ENCODE measurements around the gene HS6ST2.

Gene HS6ST2

DNA sequence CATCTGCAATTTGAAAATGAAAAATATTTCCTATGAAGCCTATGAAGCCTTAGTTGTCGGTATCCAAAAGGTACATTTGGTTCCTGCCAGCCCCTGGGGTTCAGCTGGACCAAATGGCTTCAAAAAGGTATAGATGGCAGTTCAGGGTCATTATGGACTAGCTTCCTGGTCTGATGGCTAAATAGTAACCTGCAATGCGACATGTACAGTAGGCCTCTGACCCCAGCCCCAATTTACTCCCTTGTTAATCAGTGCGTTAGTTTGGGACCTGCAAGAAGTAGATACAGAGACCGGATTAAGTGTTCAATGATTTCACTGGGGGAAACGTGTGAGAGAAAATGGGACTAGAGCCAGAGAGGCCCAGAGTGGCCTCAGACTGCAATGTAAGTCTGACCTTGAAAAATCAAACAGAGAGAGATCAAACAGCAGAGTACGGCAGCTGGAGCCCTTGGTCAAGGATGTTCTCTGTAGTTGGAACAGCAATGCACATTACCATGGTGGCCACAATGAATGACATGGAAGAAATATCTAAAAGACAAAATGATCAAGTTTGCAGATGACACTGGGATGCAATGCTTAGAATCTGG, 354.6 kb downstream of the HS6ST2 start:
- H3K4me3 ChIP-seq (ENCODE audit: low read depth, low read length), result no peak overlapping the region
- no peak for DNase-seq (ENCODE audit: low read depth)

DNA sequence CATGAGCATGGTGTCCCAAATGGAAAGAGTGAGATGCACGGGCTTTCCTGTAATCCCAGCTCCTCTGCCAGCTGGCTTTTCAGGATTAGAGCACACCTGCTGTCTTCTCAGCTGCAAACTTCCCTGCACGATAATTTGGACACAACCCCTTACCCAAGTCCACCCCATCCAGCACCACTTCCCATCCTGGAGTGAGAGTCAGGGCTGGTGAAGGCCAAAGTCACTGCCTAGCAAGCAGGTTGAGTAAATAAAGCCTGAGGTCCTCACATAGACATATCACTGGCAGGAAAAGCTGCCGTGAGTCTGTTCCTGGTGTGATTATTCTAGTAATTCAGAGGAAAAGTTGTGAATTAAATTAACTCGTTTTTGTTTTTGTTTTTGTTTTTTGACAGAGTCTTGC, 355.7 kb downstream of the HS6ST2 start:
- H3K4me3 ChIP-seq (ENCODE audit: low read depth, low read length), result no peak overlapping the region
- no peak for DNase-seq (ENCODE audit: low read depth)

DNA sequence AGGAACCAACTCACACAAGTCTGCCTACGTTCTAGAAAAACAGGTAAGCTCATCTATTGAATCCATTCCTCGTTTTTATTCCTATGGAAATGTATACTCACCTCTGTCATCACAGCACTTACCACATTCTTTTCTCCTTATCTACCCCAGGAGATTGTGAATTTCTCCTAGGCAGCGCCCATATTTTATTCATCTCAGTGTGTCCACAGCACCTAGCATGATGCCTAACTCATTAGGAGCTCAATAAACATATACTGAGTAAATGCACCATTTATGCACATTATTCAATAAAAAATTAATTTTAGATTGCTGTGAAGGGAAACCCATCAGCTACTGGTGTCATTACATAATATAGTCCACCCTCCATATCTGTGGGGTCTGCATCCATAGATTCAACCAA, 363.4 kb downstream of the HS6ST2 start:
- no peak for DNase-seq (ENCODE audit: low read depth)
- H3K4me3 ChIP-seq (ENCODE audit: low read depth, low read length), result no peak overlapping the region

DNA sequence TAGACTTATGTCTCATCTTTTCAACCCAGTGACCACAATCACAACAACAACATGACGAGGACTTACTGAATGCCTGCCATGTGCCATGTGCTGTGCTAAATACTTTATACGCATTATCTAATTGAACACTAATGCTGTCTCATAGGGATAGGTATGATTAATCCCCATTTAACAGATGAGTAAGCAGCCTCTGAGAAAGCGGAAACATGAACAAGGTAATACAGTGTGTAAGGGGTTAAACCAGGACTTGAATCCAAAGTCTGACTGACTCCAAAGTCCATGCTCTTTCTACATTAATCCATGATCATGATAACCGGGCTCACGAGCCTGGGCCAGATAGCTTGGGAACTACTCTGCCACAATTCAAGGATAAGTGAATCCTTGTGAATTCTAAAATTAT, 364.3 kb downstream of the HS6ST2 start:
- no peak for DNase-seq (ENCODE audit: low read depth)
- H3K4me3 ChIP-seq (ENCODE audit: low read depth, low read length), result no peak overlapping the region

DNA sequence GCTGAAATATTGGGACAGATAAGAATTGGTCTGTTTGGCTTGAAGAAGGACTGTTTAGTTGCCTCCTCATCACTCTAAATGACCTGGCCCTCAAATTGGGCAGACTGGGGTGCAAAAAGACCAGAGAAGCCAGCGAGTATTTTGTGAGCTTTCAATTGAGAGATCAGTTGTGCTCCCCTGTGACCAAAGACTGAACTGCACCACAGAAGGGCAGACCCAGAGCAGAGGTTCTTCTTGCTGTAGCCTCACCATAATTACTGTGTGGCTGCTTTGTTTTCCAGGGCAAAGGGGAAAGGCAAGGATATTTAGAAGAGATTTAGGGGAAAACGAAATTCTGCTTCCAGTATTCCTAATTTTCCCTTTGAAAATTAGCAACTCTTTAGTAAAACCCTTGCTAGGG, 365.5 kb downstream of the HS6ST2 start:
- DNase-seq (ENCODE audit: low read depth), result no peak
- H3K4me3 ChIP-seq (ENCODE audit: low read depth, low read length), result no peak overlapping the region

DNA sequence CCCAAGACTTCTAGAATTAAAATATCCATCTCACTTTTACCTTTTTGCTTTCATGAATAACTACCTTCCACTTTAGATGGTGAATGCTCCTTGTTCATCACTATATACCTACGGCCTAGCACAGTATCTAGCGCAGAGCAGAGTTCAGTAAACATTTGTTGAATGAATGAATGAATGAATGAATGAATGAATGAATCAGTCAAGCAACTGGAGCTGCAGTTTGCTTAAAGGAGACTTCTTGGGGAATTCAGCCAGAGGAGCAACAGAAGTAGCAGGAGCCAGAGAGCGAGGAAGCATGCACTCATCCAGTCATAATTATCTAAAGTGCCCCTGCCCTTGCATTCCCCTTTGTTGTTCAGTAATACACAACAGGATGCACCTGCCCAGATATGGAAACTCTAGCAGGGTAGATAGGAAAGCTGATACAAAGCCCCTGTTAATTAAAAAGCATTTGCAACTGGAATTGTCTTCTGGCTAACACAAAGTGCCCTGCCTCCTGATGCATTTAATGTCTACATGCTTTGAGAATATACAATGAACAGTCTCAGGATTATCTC, 366.6 kb downstream of the HS6ST2 start:
- no peak overlapping the region for H3K4me3 ChIP-seq (ENCODE audit: low read depth, low read length)
- DNase-seq (ENCODE audit: low read depth), result no peak

DNA sequence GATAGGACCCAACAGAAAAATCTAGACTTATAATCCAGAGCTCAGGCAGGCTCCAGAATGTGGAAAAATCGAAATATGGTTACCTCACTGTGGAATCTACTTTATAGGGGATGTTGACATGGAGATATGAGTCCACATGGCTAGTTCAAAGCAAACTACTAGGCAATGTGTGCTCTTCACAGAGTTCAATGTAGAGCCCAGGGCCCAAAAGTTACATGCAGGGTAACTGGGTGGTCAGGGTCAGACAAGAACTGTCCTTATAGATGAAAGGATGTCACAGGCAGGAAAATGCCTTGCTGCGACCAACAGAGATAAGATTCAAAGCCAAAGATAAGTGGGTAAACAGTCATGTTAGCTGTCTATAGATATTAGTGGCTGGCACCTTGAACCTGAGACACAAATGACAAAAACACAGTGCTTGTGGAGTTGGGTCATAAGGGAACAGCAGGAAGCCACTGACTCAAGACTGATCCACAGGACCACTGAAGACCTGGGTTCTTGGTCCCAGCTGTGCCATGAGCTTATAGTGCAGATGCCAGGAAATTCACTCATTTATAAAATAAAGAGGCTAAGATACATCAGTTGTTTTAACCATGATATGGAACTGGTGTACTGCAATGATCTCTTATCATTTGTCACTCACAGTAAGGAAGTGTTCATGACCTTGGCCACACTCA, 367.9 kb downstream of the HS6ST2 start:
- DNase-seq (ENCODE audit: low read depth), result no peak
- H3K4me3 ChIP-seq (ENCODE audit: low read depth, low read length), result no peak overlapping the region

DNA sequence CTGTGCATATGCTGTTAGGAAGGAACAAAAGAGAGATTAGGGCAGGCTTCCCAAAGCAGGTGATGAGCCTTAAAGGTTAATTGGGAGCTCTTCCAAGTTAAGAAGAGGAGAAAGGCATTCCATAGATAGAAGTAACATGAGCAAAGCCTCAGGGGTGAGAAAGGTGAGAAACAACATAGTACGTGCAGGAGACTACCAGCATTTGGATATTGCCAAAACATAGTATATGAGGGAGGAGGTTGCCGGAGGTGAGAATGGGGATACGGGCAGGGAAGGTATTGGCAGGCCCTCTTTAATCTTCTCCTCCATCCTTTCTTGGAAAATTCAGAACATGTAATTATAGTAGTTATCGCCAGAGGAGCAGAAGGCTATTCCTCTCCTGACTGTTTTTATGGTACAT, 373.5 kb downstream of the HS6ST2 start:
- H3K4me3 ChIP-seq (ENCODE audit: low read depth, low read length), result no peak overlapping the region
- DNase-seq (ENCODE audit: low read depth), result no peak

DNA sequence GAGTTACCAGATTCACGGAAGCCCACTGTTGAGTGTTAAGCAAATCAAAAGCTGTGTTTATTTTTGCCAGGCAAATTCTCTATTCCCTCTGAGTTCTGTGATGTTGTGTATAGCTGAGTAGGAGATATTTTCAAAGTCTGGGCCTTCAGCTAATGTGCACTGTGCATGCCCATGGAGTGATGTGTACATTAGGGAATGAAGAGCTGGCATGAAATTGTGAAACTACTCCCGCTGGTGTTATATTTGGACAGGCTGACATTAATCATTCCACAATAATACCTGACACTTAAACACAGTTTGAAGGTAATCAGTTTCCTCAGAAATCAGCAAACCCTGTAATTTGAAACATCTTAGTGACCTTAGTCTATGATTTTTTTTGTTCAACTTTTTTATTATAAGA, 381.5 kb downstream of the HS6ST2 start:
- no peak overlapping the region for H3K4me3 ChIP-seq (ENCODE audit: low read depth, low read length)
- DNase-seq (ENCODE audit: low read depth), result no peak
